Stimulated activated CD8-positive, alpha-beta memory T cell treated with anti-CD3 and anti-CD28 coated beads, Interleukin-15, amount 100 ng/mL, for 1 hour (primary cell): ENCODE results near the gene CYB5R4.

Experiments
- DNase-seq: peaks from one replicate; pipeline ENCODE4 v3.0.0-alpha.2; 2020; ENCODE audit warnings: low read depth

Gene CYB5R4

DNA sequence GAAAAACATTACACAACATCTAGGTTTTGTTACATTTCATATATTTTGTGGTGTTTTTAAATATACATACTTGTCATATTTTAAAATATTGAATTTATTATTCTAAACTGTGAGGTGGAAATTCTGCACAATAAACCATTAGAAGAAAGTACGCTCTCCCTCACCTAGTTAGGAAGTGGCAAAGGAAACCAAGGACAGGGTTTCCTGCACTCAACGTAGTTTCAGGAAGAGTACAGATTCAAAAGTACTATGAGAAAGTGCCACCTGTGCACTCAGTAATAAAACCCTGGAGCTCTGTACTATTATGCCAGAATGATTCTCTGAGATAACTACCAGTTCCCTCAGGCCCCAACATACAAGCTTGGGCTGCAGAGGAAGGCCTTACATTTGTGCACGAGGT lies 119.5 kb downstream of the CYB5R4 start:
- no peak for DNase-seq

DNA sequence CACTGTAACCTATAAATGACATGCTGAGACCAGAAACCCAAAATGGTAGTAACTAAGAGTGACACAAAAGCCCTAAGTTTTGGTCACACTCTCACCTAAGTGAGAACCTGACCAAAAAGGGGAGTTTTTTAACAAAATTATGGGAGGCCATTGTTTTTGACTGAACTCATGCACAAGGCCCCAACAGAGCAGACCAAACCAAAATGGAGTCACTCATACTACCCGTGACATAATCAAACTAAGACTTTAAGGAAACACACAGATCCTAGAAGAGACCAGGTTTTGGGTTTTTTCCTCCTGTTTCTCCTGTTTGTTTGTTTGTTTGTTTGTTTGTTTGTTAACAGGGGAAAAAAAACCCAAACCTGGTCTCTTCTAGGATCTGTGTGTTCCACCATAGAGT lies 124.9 kb downstream of the CYB5R4 start:
- no peak for DNase-seq

DNA sequence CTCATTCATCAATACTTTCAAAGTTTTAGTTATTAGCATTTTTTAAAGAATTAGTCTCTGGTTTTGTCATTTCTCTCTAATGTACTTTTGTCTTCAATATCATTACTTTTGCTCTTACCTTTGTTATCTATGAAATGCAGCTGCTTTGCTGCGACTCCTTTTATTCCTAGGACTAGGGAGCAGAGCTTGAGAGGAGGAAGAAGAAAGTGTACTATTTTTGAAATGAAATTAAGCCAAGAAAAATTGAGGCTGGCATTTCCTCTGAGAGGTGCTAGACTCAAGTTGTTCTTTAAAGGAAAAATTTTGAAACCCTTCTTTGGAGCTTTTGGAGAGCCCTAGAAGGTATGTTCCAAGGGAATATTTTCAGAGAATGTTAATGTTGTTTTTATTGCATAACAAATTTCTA lies 125.8 kb downstream of the CYB5R4 start:
- no peak for DNase-seq

DNA sequence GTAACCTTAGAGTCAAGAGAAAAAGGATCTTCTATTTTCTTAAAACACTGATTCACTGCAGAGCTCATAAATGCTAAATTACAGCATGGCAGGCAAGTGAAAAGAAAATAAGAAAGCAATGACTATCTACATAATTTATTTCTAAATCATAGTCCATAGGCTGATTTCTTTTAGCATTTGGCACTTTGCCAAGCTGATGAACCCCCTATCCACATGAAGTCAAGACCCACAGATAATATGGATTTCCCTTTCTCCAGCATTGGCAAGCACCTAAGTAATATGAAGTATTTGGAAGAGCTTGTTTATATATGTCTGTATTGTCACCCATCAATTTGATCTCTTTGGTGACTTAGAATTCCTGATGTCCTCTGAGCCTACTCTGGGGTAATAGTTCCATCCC lies 126.2 kb downstream of the CYB5R4 start:
- DNase-seq: no peak

DNA sequence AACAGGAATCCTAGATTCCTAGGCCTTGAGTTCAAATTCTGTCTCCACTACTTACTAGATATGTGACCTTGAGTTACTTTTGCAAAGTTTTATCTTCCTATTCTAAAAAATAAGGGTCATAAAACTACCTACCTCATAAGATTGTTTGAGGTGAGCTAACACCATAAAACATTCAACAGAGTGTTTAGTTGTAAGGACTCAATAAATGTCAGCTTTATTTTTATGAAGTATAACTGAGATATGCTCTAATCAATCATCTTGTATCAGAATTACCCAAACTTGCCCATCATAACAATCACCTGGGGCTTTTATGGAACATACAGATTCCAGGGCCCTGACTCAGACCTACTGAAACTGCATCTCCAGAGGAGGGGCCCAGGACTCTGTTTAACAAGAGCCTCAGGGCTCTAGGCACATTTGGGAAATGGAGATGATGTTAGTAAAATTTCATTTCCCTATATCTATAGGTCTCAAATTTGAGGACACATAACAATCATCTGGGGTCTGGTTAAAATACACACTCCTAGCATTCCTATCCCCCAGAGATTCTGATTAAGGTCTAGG lies 138.6 kb downstream of the CYB5R4 start:
- DNase-seq: no peak

DNA sequence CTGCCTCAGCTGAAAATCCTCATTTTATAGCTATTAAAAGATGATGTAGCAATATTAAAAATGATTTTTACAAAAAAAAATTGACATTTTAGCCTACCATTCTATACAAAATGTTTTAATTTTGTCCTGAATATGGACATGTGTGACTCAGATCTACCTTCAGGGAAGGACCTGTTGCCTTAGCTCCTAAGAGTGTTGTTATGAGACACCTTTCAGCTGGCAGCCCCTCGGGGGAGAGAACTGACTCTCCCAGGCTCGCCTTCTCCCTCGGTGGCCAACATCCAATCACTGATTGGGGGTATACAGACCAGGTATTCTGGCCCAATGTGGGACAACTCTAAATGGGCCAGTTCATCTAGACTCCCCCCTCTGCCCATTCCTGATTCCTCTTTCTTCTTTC lies 141.6 kb downstream of the CYB5R4 start:
- no peak for DNase-seq

DNA sequence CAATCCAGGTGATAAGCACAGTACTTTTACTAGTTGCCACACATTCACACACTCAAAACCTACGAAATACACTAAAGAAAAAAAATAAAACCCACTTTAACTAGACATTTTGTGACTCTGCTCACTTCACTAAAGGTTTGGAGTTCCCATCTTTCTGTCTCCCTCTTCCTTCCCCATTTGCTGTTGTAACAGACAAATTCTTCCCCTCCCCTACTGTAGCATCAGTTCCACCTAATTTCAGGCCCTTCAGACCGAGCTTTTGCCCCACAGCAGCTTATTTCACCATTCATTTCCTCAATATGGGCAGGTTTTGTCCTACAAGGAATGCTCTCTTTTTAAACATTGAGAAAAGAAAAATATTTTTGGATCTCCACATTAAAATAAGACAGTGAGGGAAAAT lies 142.7 kb downstream of the CYB5R4 start:
- no peak for DNase-seq

DNA sequence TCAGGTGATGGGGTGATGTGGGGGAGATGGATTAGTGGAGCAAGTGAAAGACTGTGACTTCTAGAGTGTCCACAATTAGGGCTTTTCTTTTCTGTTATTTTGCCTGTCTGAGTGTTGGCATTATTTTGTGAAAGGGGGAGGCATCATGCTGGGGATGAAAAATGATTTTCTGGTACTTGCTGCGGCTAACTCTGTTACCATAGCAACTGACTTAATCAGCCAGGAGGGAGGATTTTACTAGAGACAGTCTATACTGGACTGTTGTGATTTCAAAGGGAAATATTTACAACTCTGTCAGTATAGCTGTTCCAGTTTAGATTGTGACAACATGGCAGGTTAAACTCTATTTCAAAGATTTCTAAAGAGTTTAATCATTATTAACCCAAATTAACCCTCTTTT lies 143.6 kb downstream of the CYB5R4 start:
- no peak for DNase-seq

DNA sequence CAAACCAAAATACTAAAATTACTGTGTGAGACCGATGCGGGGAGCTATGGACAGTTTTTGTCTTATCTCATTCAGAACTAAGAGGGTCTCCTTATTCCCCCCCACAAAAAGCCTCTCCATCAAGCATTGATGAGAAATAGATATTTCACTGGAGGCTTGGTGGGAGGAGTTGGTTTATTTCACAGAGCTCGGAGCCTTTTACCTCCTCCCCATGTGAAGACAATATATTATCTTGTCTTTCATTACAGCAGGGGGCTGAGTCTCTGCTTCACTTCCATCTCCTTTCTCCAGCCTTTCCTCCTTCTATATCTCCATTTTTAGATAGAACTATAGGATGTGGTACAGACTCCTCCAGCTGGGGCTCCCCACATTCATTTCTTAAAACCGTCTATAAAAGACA lies 144.2 kb downstream of the CYB5R4 start:
- DNase-seq: no peak

DNA sequence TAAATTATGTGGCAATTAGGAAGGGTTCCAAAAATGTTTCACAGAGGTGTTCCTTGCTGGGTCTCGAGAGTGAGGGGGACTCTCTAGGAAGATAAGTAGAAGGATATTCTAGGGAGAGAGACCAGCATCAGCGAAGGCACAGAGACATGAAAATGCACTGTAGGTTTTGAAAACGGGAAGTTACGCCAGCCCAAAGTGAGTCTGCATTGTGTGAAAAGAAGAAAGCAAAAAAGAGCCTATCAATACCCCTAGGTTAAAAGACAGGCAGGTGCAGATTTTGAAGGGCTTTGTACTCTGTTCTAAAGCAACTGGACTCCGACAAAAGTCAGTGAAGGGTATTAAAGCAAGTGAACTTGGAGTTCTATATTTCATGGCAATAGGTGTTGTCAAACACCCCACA lies 148.4 kb downstream of the CYB5R4 start:
- DNase-seq: no peak

DNA sequence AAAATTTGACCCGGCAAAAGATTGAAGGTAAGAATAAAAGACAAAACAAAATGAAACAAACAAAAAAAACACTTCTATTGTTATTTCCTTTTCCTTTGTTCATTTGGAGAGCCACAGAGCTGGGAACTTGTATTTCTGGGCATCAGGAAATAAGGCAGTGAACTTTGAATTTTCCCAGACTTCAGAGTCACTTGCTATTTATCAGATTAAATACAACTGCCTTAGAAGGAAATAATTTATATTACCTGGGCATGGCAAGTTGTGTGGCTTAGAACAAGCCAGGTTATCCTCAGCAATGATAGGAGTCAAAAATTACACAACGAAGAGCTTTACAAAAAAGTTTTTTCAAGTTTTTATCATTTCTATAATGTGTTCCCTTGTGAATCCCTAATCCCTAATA lies 153.9 kb downstream of the CYB5R4 start:
- no peak for DNase-seq

DNA sequence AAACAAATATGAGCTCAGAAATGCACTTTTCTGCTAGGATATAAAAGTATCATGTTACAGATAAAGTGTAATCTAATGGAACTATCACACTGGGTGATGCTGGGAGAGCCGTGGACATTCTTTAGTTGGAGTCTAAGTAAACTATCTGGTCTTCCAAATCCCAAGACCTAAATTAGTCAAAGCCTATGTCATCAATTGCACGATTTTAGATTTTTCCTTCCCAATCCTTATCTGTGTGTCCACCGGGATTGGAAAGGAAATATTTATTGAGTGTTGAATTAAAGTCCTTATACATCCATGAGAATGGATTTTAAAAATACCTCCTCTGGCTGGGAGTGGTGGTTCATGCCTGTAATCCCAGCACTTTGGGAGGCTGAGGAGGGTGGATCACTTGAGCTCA lies 154.4 kb downstream of the CYB5R4 start:
- DNase-seq: no peak

DNA sequence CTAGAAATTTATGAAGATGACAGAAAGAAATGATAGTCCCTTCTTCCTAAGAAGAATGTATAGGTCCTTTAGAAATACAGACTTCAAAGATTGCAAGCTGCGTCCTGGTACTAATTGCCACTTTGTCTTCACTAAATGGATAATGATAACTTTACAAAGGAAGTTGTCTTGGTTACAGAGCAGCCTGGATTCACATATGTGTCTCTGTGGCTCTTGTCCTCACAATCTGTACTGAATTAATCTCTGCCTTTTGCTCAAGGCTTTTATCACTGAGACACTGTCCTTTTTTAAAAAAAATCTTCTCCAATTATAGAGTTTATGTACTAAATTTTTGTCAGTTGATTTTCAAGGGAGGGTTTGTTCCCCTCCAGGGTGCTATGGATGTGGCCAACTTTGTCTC lies 156.5 kb downstream of the CYB5R4 start:
- no peak for DNase-seq
